IMR-90 (cell line): ENCODE measurements around the gene EXOC3L2. TPM values are rescaled to one million over a fixed set of nuclear protein-coding genes. Genes with fewer than 3 reads are reported as not detected.

ENCODE experiments used
- ATAC-seq: fragments of 200-7000 bp; cut with Tn5 transposase; 2 replicates; pipeline ENCODE4 v1.9.1; 2020; ENCODE audit warnings: low read depth, mild to moderate bottlenecking, moderate library complexity
- BruUV-seq: library from RNA; stranded (reverse); fragments of 400-500 nt; replicated peaks from 2 replicates; lab custom pipeline; 2021; lab: Mats Ljungman, UMichigan
- CTCF ChIA-PET: fragments of 300-600 bp; formaldehyde crosslinking; extraction: SDS; loops from one replicate; lab custom pipeline; 2021; ENCODE audit warnings: antibody characterized with exemption; lab: Yijun Ruan, JAX
- POLR2A ChIA-PET: fragments of 300-600 bp; sonication (Branson Sonifier 250); formaldehyde crosslinking; loops from one replicate; lab custom pipeline; 2022; ENCODE audit warnings: antibody characterized with exemption; ENCODE audit not compliant: unreplicated experiment; lab: Charles Lee
- DNase-seq: peaks from one replicate; pipeline ENCODE4 v3.0.0; 2013
- H2AFZ ChIP-seq: replicated peaks from 2 replicates; pipeline ENCODE3; 2013; ENCODE audit warnings: low read length, mild to moderate bottlenecking; ENCODE audit not compliant: poor library complexity
- H2AK5ac ChIP-seq: 2 replicates; pipeline ENCODE4 v1.6.1; 2013; ENCODE audit warnings: low read depth, low read length, inconsistent platforms
- H2AK9ac ChIP-seq: replicated peaks from 2 replicates; pipeline ENCODE3; 2013; ENCODE audit warnings: mild to moderate bottlenecking, low read depth, low read length, moderate library complexity; ENCODE audit not compliant: poor library complexity
- H2BK120ac ChIP-seq: 2 replicates; pipeline ENCODE4 v1.6.1; 2013; ENCODE audit warnings: low read depth, low read length, inconsistent platforms
- H2BK15ac ChIP-seq: 3 replicates; pipeline ENCODE4 v1.6.1; 2013; ENCODE audit warnings: low read depth, low read length, inconsistent platforms
- H2BK20ac ChIP-seq: 2 replicates; pipeline ENCODE4 v1.6.1; 2013; ENCODE audit warnings: low read depth, mild to moderate bottlenecking, inconsistent platforms, low read length, moderate library complexity
- H2BK5ac ChIP-seq: 2 replicates; pipeline ENCODE4 v1.6.1; 2013; ENCODE audit warnings: mild to moderate bottlenecking, low read depth, low read length, inconsistent platforms; ENCODE audit not compliant: poor library complexity, severe bottlenecking
- H3K14ac ChIP-seq: replicated peaks from 2 replicates; pipeline ENCODE4 v1.6.1; 2013; ENCODE audit warnings: low read depth, low read length, inconsistent platforms
- H3K18ac ChIP-seq: 2 replicates; pipeline ENCODE4 v1.6.1; 2013; ENCODE audit warnings: low read depth, low read length, control low read depth
- H3K23ac ChIP-seq: 2 replicates; pipeline ENCODE4 v1.6.1; 2013; ENCODE audit warnings: low read depth, low read length, inconsistent platforms
- H3K27ac ChIP-seq: 2 replicates; pipeline ENCODE4 v1.5.1; 2013; ENCODE audit warnings: mild to moderate bottlenecking, control low read depth, low read length; ENCODE audit not compliant: insufficient read depth
- H3K27me3 ChIP-seq: 2 replicates; pipeline ENCODE4 v1.6.1; 2013; ENCODE audit warnings: low read length; ENCODE audit not compliant: control insufficient read depth, insufficient read depth
- H3K36me3 ChIP-seq: 2 replicates; pipeline ENCODE4 v1.6.1; 2013; ENCODE audit warnings: low read length, mixed read lengths; ENCODE audit not compliant: control insufficient read depth, insufficient read depth
- H3K4ac ChIP-seq: 2 replicates; pipeline ENCODE4 v1.6.1; 2013; ENCODE audit warnings: low read depth, low read length, inconsistent platforms
- H3K4me1 ChIP-seq: 2 replicates; pipeline ENCODE4 v1.6.1; 2013; ENCODE audit warnings: low read length, mixed read lengths; ENCODE audit not compliant: control insufficient read depth, insufficient read depth
- H3K4me2 ChIP-seq: 2 replicates; pipeline ENCODE4 v1.6.1; 2013; ENCODE audit warnings: low read depth, mild to moderate bottlenecking, control low read depth, low read length, moderate library complexity
- H3K4me3 ChIP-seq: 2 replicates; pipeline ENCODE4 v1.5.1; 2013; ENCODE audit warnings: low read depth, mild to moderate bottlenecking, control low read depth, low read length, moderate library complexity; ENCODE audit not compliant: insufficient read depth
- H3K56ac ChIP-seq: 2 replicates; pipeline ENCODE4 v1.6.1; 2013; ENCODE audit warnings: low read length, inconsistent platforms; ENCODE audit not compliant: insufficient read depth; ENCODE audit errors: extremely low read depth
- H3K79me1 ChIP-seq, 2 experiments: 2 replicates each; pipeline ENCODE4 v1.6.1; 2013; ENCODE audit warnings: low read length in 2 of 2, inconsistent platforms in 1 of 2, low read depth in 1 of 2
- H3K9ac ChIP-seq: 2 replicates; pipeline ENCODE4 v1.6.1; 2013; ENCODE audit warnings: low read depth, low read length, control low read depth
- H3K9me1 ChIP-seq: 2 replicates; pipeline ENCODE4 v1.6.1; 2013; ENCODE audit warnings: low read length, inconsistent platforms; ENCODE audit not compliant: insufficient read depth
- H3K9me3 ChIP-seq: 2 replicates; pipeline ENCODE4 v1.6.1; 2013; ENCODE audit warnings: low read length; ENCODE audit not compliant: control insufficient read depth, insufficient read depth
- H4K20me1 ChIP-seq: 2 replicates; pipeline ENCODE4 v1.6.1; 2013; ENCODE audit warnings: low read length, inconsistent platforms; ENCODE audit not compliant: insufficient read depth
- H4K5ac ChIP-seq: 2 replicates; pipeline ENCODE4 v1.6.1; 2013; ENCODE audit warnings: mild to moderate bottlenecking, low read depth, low read length, control low read depth
- H4K8ac ChIP-seq, 2 experiments: 2 replicates each; pipeline ENCODE4 v1.6.1; 2013; ENCODE audit warnings: low read depth in 2 of 2, low read length in 2 of 2, control low read depth in 1 of 2, inconsistent platforms in 1 of 2
- H4K91ac ChIP-seq: 2 replicates; pipeline ENCODE4 v1.6.1; 2013; ENCODE audit warnings: low read depth, low read length, inconsistent platforms; ENCODE audit not compliant: insufficient read depth
- BHLHE40 ChIP-seq: fragments of 150-350 bp; IDR thresholded peaks from 2 replicates; pipeline ENCODE4 v1.6.1; 2016; ENCODE audit warnings: mild to moderate bottlenecking, low read depth, low read length
- CEBPB ChIP-seq: IDR thresholded peaks from 2 replicates; pipeline ENCODE4 v1.6.1; 2012; ENCODE audit warnings: low read depth, low read length, improper control_type of control experiment
- CHD1 ChIP-seq: IDR thresholded peaks from 2 replicates; pipeline ENCODE4 v1.6.1; 2012; ENCODE audit warnings: low read depth, low read length, improper control_type of control experiment
- CTCF ChIP-seq: conservative IDR thresholded peaks from 2 replicates; pipeline ENCODE4 v1.5.1; 2012; ENCODE audit warnings: mild to moderate bottlenecking, low read depth, low read length, improper control_type of control experiment
- MAFK ChIP-seq: IDR thresholded peaks from 2 replicates; pipeline ENCODE4 v1.6.1; 2012; ENCODE audit warnings: low read depth, low read length, improper control_type of control experiment
- MAZ ChIP-seq: IDR thresholded peaks from 2 replicates; pipeline ENCODE4 v1.6.1; 2012; ENCODE audit warnings: low read depth, mild to moderate bottlenecking, low read length, improper control_type of control experiment, moderate library complexity, borderline replicate concordance
- MXI1 ChIP-seq: IDR thresholded peaks from 2 replicates; pipeline ENCODE4 v1.6.1; 2012; ENCODE audit warnings: low read depth, mild to moderate bottlenecking, low read length, moderate library complexity, borderline replicate concordance
- POLR2A ChIP-seq: IDR thresholded peaks from 2 replicates; pipeline ENCODE4 v1.6.1; 2012; ENCODE audit warnings: mild to moderate bottlenecking, low read depth, low read length
- RAD21 ChIP-seq: IDR thresholded peaks from 2 replicates; pipeline ENCODE4 v1.6.1; 2012; ENCODE audit warnings: low read length, improper control_type of control experiment
- RCOR1 ChIP-seq: IDR thresholded peaks from 2 replicates; pipeline ENCODE4 v1.6.1; 2012; ENCODE audit warnings: mild to moderate bottlenecking, low read length, improper control_type of control experiment; ENCODE audit not compliant: insufficient replicate concordance
- RFX5 ChIP-seq: IDR thresholded peaks from 2 replicates; pipeline ENCODE4 v1.8.0; 2012; ENCODE audit warnings: low read depth, mild to moderate bottlenecking, low read length, moderate library complexity
- WGBS, 2 experiments: methylation state at CpG; one replicate each; pipeline versions ENCODE4 v1.1.5 to v1.1.7; 2013; ENCODE audit warnings: missing lambda C conversion rate in 2 of 2; ENCODE audit not compliant: insufficient read length in 1 of 2; ENCODE audit errors: extremely low coverage in 2 of 2; 5-methylcytosine and 5-hydroxymethylcytosine counted together
- dilution Hi-C: fragments of 300-500 bp; cut with HindIII; formaldehyde crosslinking; loops from one replicate; pipeline ENCODE4 v1.14.3; 2018; ENCODE audit warnings: low sequenced_read_pairs; ENCODE audit not compliant: unreplicated experiment
- in situ Hi-C: fragments of 300-500 bp; cut with MboI; formaldehyde crosslinking; loops from 3 replicates; pipeline ENCODE4 v1.14.3; 2019; ENCODE audit warnings: low sequenced_read_pairs, inconsistent platforms, mixed read lengths
- intact Hi-C: fragments of 100-400 bp; cut with micrococcal nuclease; formaldehyde crosslinking; loops from 2 replicates; pipeline ENCODE4 v1.10.0; 2022
- polyA plus RNA-seq, 3 experiments: library from polyadenylated mRNA; depleted of rRNA; stranded (reverse); fragments of >200 nt; gene quantifications; 2 replicates each; pipeline ENCODE4 v1.2.3, GENCODE V29; 2012; ENCODE audit warnings: low replicate concordance in 1 of 3
- total RNA-seq: library from RNA; depleted of rRNA; stranded (reverse); fragments of >200 nt; gene quantifications from 2 replicates; pipeline ENCODE4 v1.2.3, GENCODE V29; 2012
- TF ChIP-seq, protein P1 (sequence below): fragments of 150-350 bp; IDR thresholded peaks from 2 replicates; pipeline ENCODE4 v1.6.1; 2016; ENCODE audit warnings: low read depth, mild to moderate bottlenecking, low read length, moderate library complexity, borderline replicate concordance

EXOC3L2 gene
- total and polyA plus RNA-seq, 2 of the 4 experiments (the other 2 are of a cell fraction) = 0.03 TPM; not detected in 1

GRCh38 chr19:45262570-45262969, 17.4 kb upstream of the EXOC3L2 start:
- Histone ChIP-seq H3K18ac (no peak overlapping the region), H4K8ac (no peak overlapping the region), H3K4me3 (no peak overlapping the region), H3K27ac (no peak overlapping the region), H3K9me1 (0 out of 2 replicates have a peak, but pooled peaks cover 7% of the 10 kb centered on the region), H2AFZ (no peak overlapping the region), H4K20me1 (peaks cover 20% of the 10 kb centered on the region), H3K4ac (no peak overlapping the region), H3K27me3 (no peaks in the 10 kb centered on the region), H3K9ac (no peak overlapping the region), H3K36me3 (peaks cover 38% of the 10 kb centered on the region), H3K14ac (no peak overlapping the region), H3K4me2 (no peak overlapping the region), H3K4me1 (no peaks in the 10 kb centered on the region), H4K5ac (no peak overlapping the region), H3K79me1 (peaks cover 17 to 34% of the 10 kb centered on the region in 2 experiments), H2AK5ac (no peak overlapping the region), H2AK9ac (peak overlapping the region; percentile 61), H3K23ac (no peak overlapping the region), H3K9me3 (no peaks in the 10 kb centered on the region), H2BK120ac (no peak overlapping the region), H2BK20ac (no peak overlapping the region), H2BK5ac (no peak overlapping the region), H4K91ac (no peak overlapping the region), H3K56ac (no peak overlapping the region), H2BK15ac (no peak overlapping the region)
- 100% methylated on average over 2 of the region's 6 CpGs; no CpG with 5 or more reads in 1 of the 2 experiments for WGBS, 2 experiments
- POLR2A ChIA-PET = no interaction called here
- ATAC-seq (no peak), DNase-seq (no peak)
- CTCF ChIA-PET = no interaction called here
- TF ChIP-seq POLR2A (no peak), CHD1 (no peak), BHLHE40 (no peak), RCOR1 (no peak), MXI1 (no peak), MAZ (no peak), CEBPB (no peak), CTCF (no peak), RAD21 (no peak), MAFK (no peak), RFX5 (no peak)
- TF ChIP-seq, protein P1, sequence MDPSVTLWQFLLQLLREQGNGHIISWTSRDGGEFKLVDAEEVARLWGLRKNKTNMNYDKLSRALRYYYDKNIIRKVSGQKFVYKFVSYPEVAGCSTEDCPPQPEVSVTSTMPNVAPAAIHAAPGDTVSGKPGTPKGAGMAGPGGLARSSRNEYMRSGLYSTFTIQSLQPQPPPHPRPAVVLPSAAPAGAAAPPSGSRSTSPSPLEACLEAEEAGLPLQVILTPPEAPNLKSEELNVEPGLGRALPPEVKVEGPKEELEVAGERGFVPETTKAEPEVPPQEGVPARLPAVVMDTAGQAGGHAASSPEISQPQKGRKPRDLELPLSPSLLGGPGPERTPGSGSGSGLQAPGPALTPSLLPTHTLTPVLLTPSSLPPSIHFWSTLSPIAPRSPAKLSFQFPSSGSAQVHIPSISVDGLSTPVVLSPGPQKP = no peak
- BruUV-seq = no TSS peak
- intact Hi-C loops (no loop called here), in situ Hi-C loops (no loop called here), dilution Hi-C loops (no loop called here)
